Caki2 (cell line): ENCODE results near the gene LGI2. TPM values are rescaled to one million over a fixed set of nuclear protein-coding genes. Genes with fewer than 3 reads are reported as not detected.

ENCODE experiments used
- total RNA-seq: library from RNA; depleted of rRNA; stranded (reverse); fragments of >200 nt; shearing (Covaris generic); gene quantifications from 2 replicates; pipeline ENCODE4 v1.2.3, GENCODE V29; 2014; ENCODE audit warnings: low replicate concordance; rRNA removed

LGI2 gene
- total RNA-seq, 1 experiment from 2014 or later, result not detected

Other genes starting within 250 kb of the LGI2 start
- 108 and 112 TPM in 2 replicates for gene SOD3, start 235.4 kb downstream of the LGI2 start, total RNA-seq
- gene CCDC149, start 117.9 kb downstream of the LGI2 start, total RNA-seq, result 5.5 and 6.2 TPM in 2 replicates
- 2.9 and 3.7 TPM in 2 replicates for gene SEPSECS, start 129.5 kb upstream of the LGI2 start, total RNA-seq
- 14.8 and 28.4 TPM in 2 replicates for gene PI4K2B, start 203.1 kb upstream of the LGI2 start, total RNA-seq